HepG2 (cell line): Measurements from ENCODE around the gene UNC93A. TPM values are rescaled to one million over a fixed set of nuclear protein-coding genes. Genes with fewer than 3 reads are reported as not detected.

Experiments used
- ARNT2 ChIP-seq: sonication (generic); formaldehyde crosslinking; IDR thresholded peaks from 2 replicates; pipeline ENCODE4 v1.8.0; 2022; ENCODE audit warnings: mild to moderate bottlenecking, low read depth, missing genetic modification reagents, moderate library complexity
- CBX1 ChIP-seq: IDR thresholded peaks from one replicate; pipeline ENCODE4 v1.6.1; 2016; ENCODE audit warnings: antibody characterized with exemption, low read depth
- ELF4 ChIP-seq: sonication (generic); formaldehyde crosslinking; IDR thresholded peaks from 2 replicates; pipeline ENCODE4 v1.5.0; 2020; ENCODE audit warnings: missing genetic modification reagents, mild to moderate bottlenecking, moderate library complexity, borderline replicate concordance
- GZF1 ChIP-seq: sonication (generic); formaldehyde crosslinking; IDR thresholded peaks from 2 replicates; pipeline ENCODE4 v1.5.1; 2020; ENCODE audit warnings: mild to moderate bottlenecking, missing genetic modification reagents
- HMG20B ChIP-seq: conservative IDR thresholded peaks from 2 replicates; pipeline ENCODE4 v1.6.1; 2016; ENCODE audit warnings: missing genetic modification reagents, missing compliant biosample characterization
- KMT2B ChIP-seq: IDR thresholded peaks from 2 replicates; pipeline ENCODE4 v1.6.1; 2016; ENCODE audit warnings: missing genetic modification reagents, missing compliant biosample characterization
- MAF1 ChIP-seq: sonication (generic); formaldehyde crosslinking; IDR thresholded peaks from 2 replicates; pipeline ENCODE4 v1.5.0; 2020; ENCODE audit warnings: missing genetic modification reagents, borderline replicate concordance
- NBN ChIP-seq: fragments of 450-650 bp; conservative IDR thresholded peaks from 2 replicates; pipeline ENCODE4 v1.6.1; 2017
- SALL1 ChIP-seq: sonication (generic); formaldehyde crosslinking; IDR thresholded peaks from 2 replicates; pipeline ENCODE4 v1.8.0; 2022; ENCODE audit warnings: mild to moderate bottlenecking, missing genetic modification reagents
- SMARCE1 ChIP-seq: fragments of 450-650 bp; IDR thresholded peaks from 2 replicates; pipeline ENCODE4 v1.6.1; 2017; ENCODE audit warnings: borderline replicate concordance
- SOX5 ChIP-seq: IDR thresholded peaks from 2 replicates; pipeline ENCODE4 v1.6.1; 2016; ENCODE audit warnings: borderline replicate concordance
- SOX6 ChIP-seq, 2 experiments: fragments of 450-650 bp in 1 of 2; sonication (generic) in 1 of 2; formaldehyde crosslinking in 1 of 2; IDR thresholded peaks; 2 replicates each; pipeline versions ENCODE4 v1.4.0 to v1.6.1; 2017 to 2020; ENCODE audit warnings: antibody characterized with exemption in 1 of 2, mild to moderate bottlenecking in 1 of 2, missing genetic modification reagents in 1 of 2
- TEAD3 ChIP-seq: optimal IDR thresholded peaks from 2 replicates; pipeline ENCODE3; 2016; ENCODE audit warnings: borderline replicate concordance
- U2AF1 ChIP-seq: fragments of 200-400 bp; formaldehyde crosslinking; optimal IDR thresholded peaks from 2 replicates; pipeline ENCODE3; 2017; ENCODE audit warnings: mild to moderate bottlenecking, low read depth, low read length
- ZNF138 ChIP-seq: sonication (generic); formaldehyde crosslinking; IDR thresholded peaks from 2 replicates; pipeline ENCODE4 v1.5.0; 2020; ENCODE audit warnings: mild to moderate bottlenecking, low read depth, missing genetic modification reagents
- ZNF256 ChIP-seq: sonication (generic); formaldehyde crosslinking; conservative IDR thresholded peaks from 2 replicates; pipeline ENCODE4 v1.4.0; 2020; ENCODE audit warnings: missing genetic modification reagents
- ZNF260 ChIP-seq: sonication (generic); formaldehyde crosslinking; IDR thresholded peaks from 2 replicates; pipeline ENCODE4 v1.4.0; 2020; ENCODE audit warnings: missing genetic modification reagents, low read depth, mild to moderate bottlenecking, borderline replicate concordance
- ZNF326 ChIP-seq: sonication (generic); formaldehyde crosslinking; IDR thresholded peaks from 2 replicates; pipeline ENCODE4 v1.4.0; 2020; ENCODE audit warnings: missing genetic modification reagents, borderline replicate concordance
- polyA plus RNA-seq, 8 experiments: library from polyadenylated mRNA; depleted of rRNA in 3 of 8; stranded (reverse) in 7 of 8; unstranded in 1 of 8; fragments of >200 nt; fragmentation: Illumina TruSeq in 4 of 8; extraction: Trizol in 4 of 8; gene quantifications; 2 replicates each; pipeline versions ENCODE4 v1.2.1 to v1.2.3, GENCODE V29; 2011 to 2016; ENCODE audit warnings: low read depth in 4 of 8, missing spikeins in 1 of 8, mixed read lengths in 1 of 8; ENCODE audit not compliant: insufficient read depth in 1 of 8
- total RNA-seq, 5 experiments: library from RNA; depleted of rRNA; stranded (reverse); fragments of >200 nt; fragmentation: Illumina TruSeq; extraction: Trizol; gene quantifications; 2 replicates each; pipeline ENCODE4 v1.2.3, GENCODE V29; 2016; ENCODE audit warnings: low read depth in 1 of 5
- TF ChIP-seq, protein P1 (sequence below): sonication (generic); formaldehyde crosslinking; IDR thresholded peaks from 2 replicates; pipeline ENCODE4; 2020; ENCODE audit warnings: missing genetic modification reagents, mild to moderate bottlenecking, borderline replicate concordance
- TF ChIP-seq, protein P2 (sequence below): sonication (generic); formaldehyde crosslinking; IDR thresholded peaks from 2 replicates; pipeline ENCODE4 v1.4.0; 2020; ENCODE audit warnings: missing genetic modification reagents, borderline replicate concordance
- TF ChIP-seq, protein P3 (sequence below): sonication (generic); formaldehyde crosslinking; IDR thresholded peaks from 2 replicates; pipeline ENCODE4 v1.4.0; 2020; ENCODE audit warnings: missing genetic modification reagents
- TF ChIP-seq, protein P4 (sequence below): sonication (generic); formaldehyde crosslinking; IDR thresholded peaks from 2 replicates; pipeline ENCODE4 v1.5.1; 2020; ENCODE audit warnings: missing genetic modification reagents, mild to moderate bottlenecking, borderline replicate concordance

The UNC93A gene
- total and polyA plus RNA-seq, 2 of the 13 experiments (the other 11 are each of a cell fraction or from before 2014, with no cell fraction given): 11.0 to 42.7 TPM

DNA sequence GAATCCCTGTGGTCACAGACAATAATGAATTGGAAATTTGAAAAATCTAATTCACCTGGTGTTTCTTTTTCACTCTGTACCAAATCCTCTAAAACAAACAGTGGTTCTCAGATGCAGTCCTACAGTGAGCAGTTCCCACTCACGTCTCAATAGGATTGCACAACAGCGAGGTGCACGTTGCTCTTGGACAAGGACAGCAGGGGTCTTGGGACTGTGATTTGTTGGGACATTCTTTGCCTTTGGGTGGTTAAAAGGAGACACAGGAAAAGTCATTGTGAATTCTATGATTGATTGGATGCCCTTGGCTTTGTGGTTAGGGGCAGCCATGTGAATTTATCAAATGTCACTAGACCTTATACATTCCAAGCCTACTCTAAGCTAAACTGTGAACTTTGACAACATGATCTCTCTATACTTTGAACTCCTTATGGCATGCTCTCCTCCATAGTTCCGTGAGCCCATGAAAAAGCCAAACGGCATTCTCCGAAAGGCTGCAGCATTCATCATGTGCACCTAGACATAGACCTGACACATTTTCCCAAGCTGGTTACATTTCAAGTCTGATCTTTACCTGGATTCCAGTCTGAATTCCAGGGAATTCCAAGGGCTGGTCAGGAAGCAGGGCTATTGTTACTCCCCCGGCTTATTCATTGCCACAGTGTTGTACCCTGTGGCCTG lies 647 bp downstream of the UNC93A start (continued):
- TF ChIP-seq, protein P1, sequence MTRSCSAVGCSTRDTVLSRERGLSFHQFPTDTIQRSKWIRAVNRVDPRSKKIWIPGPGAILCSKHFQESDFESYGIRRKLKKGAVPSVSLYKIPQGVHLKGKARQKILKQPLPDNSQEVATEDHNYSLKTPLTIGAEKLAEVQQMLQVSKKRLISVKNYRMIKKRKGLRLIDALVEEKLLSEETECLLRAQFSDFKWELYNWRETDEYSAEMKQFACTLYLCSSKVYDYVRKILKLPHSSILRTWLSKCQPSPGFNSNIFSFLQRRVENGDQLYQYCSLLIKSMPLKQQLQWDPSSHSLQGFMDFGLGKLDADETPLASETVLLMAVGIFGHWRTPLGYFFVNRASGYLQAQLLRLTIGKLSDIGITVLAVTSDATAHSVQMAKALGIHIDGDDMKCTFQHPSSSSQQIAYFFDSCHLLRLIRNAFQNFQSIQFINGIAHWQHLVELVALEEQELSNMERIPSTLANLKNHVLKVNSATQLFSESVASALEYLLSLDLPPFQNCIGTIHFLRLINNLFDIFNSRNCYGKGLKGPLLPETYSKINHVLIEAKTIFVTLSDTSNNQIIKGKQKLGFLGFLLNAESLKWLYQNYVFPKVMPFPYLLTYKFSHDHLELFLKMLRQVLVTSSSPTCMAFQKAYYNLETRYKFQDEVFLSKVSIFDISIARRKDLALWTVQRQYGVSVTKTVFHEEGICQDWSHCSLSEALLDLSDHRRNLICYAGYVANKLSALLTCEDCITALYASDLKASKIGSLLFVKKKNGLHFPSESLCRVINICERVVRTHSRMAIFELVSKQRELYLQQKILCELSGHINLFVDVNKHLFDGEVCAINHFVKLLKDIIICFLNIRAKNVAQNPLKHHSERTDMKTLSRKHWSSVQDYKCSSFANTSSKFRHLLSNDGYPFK: 0 out of 2 replicates have a peak, but pooled peaks have one; percentile 13
- TF ChIP-seq, protein P2, sequence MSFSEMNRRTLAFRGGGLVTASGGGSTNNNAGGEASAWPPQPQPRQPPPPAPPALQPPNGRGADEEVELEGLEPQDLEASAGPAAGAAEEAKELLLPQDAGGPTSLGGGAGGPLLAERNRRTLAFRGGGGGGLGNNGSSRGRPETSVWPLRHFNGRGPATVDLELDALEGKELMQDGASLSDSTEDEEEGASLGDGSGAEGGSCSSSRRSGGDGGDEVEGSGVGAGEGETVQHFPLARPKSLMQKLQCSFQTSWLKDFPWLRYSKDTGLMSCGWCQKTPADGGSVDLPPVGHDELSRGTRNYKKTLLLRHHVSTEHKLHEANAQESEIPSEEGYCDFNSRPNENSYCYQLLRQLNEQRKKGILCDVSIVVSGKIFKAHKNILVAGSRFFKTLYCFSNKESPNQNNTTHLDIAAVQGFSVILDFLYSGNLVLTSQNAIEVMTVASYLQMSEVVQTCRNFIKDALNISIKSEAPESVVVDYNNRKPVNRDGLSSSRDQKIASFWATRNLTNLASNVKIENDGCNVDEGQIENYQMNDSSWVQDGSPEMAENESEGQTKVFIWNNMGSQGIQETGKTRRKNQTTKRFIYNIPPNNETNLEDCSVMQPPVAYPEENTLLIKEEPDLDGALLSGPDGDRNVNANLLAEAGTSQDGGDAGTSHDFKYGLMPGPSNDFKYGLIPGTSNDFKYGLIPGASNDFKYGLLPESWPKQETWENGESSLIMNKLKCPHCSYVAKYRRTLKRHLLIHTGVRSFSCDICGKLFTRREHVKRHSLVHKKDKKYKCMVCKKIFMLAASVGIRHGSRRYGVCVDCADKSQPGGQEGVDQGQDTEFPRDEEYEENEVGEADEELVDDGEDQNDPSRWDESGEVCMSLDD (CRISPR knock-in tag): no peak
- TF ChIP-seq SMARCE1 (no peak), ZNF256 (CRISPR knock-in tag) (no peak), MAF1 (no peak), HMG20B (CRISPR knock-in tag) (0 out of 2 replicates have a peak, but pooled peaks have one; percentile 73), NBN (no peak), ZNF326 (CRISPR knock-in tag) (no peak), SOX5 (CRISPR knock-in tag) (peak; percentile 77; the same call in 1 of the 2 replicates), GZF1 (no peak), KMT2B (CRISPR knock-in tag) (no peak), TEAD3 (peak; percentile 80), ELF4 (no peak), CBX1 (no peak), U2AF1 (no peak), SOX6 (IDR thresholded peaks at IDR 0.05) (no peak), SOX6 (CRISPR knock-in tag; IDR thresholded peaks at IDR 0.05) (peak; percentile 80), SALL1 (CRISPR knock-in tag) (peak; percentile 69), ZNF138 (CRISPR knock-in tag) (no peak), ARNT2 (CRISPR knock-in tag) (no peak), ZNF260 (CRISPR knock-in tag) (no peak)
- TF ChIP-seq, protein P3, sequence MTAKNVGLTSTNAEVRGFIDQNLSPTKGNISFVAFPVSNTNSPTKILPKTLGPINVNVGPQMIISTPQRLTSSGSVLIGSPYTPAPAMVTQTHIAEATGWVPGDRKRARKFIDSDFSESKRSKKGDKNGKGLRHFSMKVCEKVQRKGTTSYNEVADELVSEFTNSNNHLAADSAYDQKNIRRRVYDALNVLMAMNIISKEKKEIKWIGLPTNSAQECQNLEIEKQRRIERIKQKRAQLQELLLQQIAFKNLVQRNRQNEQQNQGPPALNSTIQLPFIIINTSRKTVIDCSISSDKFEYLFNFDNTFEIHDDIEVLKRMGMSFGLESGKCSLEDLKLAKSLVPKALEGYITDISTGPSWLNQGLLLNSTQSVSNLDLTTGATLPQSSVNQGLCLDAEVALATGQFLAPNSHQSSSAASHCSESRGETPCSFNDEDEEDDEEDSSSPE (CRISPR knock-in tag): no peak
- TF ChIP-seq, protein P4, sequence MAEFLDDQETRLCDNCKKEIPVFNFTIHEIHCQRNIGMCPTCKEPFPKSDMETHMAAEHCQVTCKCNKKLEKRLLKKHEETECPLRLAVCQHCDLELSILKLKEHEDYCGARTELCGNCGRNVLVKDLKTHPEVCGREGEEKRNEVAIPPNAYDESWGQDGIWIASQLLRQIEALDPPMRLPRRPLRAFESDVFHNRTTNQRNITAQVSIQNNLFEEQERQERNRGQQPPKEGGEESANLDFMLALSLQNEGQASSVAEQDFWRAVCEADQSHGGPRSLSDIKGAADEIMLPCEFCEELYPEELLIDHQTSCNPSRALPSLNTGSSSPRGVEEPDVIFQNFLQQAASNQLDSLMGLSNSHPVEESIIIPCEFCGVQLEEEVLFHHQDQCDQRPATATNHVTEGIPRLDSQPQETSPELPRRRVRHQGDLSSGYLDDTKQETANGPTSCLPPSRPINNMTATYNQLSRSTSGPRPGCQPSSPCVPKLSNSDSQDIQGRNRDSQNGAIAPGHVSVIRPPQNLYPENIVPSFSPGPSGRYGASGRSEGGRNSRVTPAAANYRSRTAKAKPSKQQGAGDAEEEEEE (CRISPR knock-in tag): no peak
